SKM-1 treated with dmso at 0.1 percent for 144 hours (cell line): ENCODE data around the gene MYBBP1A.

Experiments used
- DNase-seq: peaks from one replicate; lab custom pipeline; 2025; ENCODE audit not compliant: unreplicated experiment; lab: John Stamatoyannopoulos, UW

The MYBBP1A gene

GRCh38 chr17:4506892-4507291 is 48.3 kb downstream of the MYBBP1A start:
- DNase-seq, result no peak

GRCh38 chr17:4506175-4506813 is 48.9 kb downstream of the MYBBP1A start:
- DNase-seq, result no peak

- no peak for DNase-seq
Measured at GRCh38 chr17:4505187-4505586, 50.0 kb downstream of the MYBBP1A start.

- DNase-seq, result no peak
Measured at GRCh38 chr17:4504188-4504587, 51.0 kb downstream of the MYBBP1A start.

- DNase-seq, result no peak
Measured at GRCh38 chr17:4503283-4504025, 51.7 kb downstream of the MYBBP1A start.

GRCh38 chr17:4502466-4503154 is 52.6 kb downstream of the MYBBP1A start:
- no peak for DNase-seq

GRCh38 chr17:4501295-4501949 is 53.8 kb downstream of the MYBBP1A start:
- no peak for DNase-seq

- no peak for DNase-seq
Measured at GRCh38 chr17:4500191-4500571, 55.0 kb downstream of the MYBBP1A start.

- peak; percentile 30 for DNase-seq
Measured at GRCh38 chr17:4499431-4500190, 55.6 kb downstream of the MYBBP1A start.

- peak; percentile 34 for DNase-seq
Measured at GRCh38 chr17:4498461-4499397, 56.5 kb downstream of the MYBBP1A start, which contains the start of gene SPNS2. SPNS2 (plus strand) TSS chr17:4498881; CDS start chr17:4499048, 167 bp downstream.

- no peak for DNase-seq
Measured at GRCh38 chr17:4497101-4497824, 57.9 kb downstream of the MYBBP1A start.

GRCh38 chr17:4492721-4493561 is 62.2 kb downstream of the MYBBP1A start:
- DNase-seq, result no peak

- no peak for DNase-seq
Measured at GRCh38 chr17:4490637-4491061, 64.5 kb downstream of the MYBBP1A start.

GRCh38 chr17:4490109-4490591 is 65.0 kb downstream of the MYBBP1A start:
- DNase-seq, result no peak

- DNase-seq, result no peak
Measured at GRCh38 chr17:4488989-4489595, 66.1 kb downstream of the MYBBP1A start.
